Activated CD4-positive, alpha-beta T cell treated with anti-CD3 and anti-CD28 coated beads for 48 hours (primary cell): ENCODE data around the gene LIG1.
A peak's percentile ranks its signal among the peaks of the same experiment; 100 is the strongest.
"Not testable (repeated sequence)": the region's sequence is repeated elsewhere in the genome, so short reads cannot be mapped to it uniquely, and the experiment has no call there.

Source experiments
- DNase-seq: peaks from one replicate; pipeline ENCODE4 v3.0.0-alpha.2; 2020

LIG1 gene

DNA sequence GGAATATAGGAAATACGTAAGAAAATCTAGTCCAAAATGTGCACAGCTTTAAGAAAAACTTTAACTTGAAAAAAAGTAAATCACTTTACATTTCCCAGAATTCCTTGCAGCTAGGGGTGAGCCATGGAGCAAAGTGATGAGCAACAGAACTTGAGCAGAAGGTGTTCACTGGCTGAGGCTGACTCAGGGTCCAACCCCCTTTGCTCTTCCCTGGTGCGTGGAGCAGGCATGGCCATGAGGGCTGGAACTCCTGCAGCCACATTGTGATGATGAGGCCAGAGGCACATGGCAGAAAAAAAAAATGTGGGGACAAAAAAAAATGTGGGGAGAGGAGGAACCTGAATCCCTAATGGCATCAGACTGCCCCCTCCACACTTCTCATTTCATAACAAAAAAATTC, 49.6 kb downstream of the LIG1 start:
- no peak for DNase-seq

DNA sequence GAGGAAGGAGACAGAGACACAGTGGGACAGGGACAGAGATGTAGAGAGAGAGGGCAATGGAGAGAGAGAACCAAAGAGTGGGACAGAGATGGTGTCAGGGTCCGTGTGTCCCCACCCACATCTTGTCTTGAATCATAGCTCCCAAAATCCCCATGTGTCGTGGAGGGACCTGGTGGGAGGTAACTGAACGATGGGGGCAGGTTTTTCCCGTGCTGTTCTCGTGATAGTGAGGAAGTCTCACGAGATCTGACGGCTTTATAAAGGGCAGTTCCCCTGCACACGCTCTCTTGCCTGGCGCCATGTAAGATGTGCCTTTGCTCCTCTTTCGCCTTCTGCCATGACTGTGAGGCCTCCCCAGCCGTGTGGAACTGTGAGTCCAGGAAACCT, 52.0 kb downstream of the LIG1 start:
- no peak for DNase-seq

DNA sequence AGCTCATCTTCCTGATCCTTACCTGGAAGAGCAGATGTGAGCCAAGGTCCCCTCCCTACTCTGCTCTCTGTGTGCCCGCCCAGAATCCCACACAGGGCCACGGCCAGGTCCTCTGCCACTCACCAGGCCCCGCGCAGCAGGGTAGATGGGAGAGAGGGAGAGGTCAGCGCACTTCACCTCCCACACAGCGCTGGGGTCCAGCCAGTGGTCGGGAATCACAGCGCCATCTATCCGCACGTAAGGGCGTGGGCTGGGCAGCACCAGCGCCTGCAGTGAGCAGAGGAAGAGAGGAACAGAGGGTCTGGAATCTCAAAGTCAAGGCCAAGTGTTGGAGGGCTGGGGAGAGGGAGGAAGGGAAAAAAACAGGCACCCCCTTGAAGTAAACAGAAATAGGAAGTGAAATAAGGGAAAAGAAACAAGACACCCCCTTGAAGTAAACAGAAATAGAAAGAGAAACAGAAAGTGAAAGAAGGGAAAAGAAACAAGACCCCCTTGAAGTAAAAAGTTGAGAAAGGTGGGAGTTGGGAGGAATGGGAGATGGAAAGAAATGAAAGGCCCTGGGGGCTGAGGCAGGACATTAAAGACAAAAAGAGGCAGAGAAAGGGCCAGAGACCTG, 52.5 kb downstream of the LIG1 start:
- no peak for DNase-seq

DNA sequence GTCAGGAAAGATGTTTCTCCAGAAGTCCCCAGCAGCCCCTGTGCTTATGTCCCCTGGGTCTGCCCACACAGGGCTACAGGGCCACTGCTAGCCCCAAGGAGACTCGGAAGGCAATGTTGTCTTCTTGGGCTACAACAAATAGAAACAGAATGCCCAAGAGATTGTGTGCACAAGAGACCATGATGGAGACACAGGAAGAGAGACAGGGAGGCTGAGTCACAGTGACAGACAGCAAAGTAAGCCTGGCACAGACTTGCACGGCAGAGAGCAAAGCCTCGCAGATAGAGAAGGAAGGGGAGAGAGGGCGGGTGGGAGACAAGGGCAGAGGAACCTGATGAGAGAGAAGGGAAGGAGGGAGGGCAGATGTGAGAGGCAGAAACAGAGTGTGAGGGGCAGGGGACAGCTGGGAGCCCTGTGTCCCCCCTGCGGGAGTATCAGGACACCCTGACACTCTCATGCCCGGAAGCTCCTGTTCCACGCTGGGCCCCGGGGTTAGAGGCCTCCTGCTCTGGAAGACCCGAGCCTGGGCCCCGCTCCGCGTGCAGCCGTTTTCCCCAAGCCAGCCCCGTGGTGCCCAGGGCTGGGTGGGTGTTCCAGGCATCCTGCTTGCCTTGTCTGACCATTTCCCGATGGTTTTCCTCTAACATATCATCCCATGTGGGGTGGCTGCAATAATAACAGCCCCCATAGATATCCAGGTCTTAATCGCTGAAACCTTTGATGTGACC, 56.8 kb downstream of the LIG1 start:
- no peak for DNase-seq

DNA sequence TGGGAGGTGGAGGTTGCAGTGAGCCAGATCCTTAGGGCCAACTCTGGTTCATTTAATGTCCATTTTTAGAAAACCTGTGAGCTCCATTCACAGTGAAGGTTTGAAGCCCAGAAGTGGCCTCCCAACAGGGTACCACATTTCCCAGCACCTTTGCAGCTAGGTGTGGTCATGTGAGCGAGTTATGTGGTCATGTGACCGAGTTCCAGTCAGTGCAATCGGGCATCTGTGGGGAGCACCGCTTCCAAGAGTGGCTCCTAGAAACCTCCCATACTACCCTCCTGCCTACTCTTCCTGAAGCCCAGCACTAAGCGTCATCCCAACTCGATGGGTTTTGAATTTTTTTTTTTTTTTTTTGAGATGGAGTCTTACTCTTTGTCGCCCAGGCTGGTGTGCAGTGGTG, 58.9 kb downstream of the LIG1 start:
- no peak for DNase-seq

DNA sequence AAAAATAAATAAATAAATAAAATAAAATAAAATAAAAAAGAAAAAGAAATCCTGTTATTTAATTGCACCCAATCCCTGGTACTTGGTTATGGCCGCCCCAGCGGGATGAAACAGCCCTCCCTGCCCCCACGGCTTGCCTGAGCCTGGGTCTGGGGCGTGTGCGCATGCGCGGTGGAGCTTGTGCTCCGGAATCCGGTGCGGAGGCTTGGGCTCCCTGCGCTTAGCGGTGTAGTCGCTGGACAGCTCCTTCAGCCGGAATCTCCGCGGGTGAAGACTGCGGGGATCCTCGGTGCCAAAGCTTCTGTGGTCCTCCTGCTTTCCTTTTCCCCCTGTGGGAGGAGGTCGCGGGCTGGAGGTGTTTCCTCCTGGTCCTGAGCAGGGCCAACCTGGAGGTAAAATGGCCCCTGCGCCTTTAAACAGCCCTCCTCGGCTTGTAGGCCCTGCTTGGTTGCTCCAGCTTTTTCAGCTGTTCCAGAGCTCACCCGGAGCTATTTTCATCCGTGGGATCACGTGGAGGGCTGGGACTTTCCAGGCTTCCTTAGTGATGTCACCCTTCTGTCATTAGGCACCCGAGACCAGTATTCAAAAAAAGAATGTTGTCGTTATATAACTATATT, 59.7 kb downstream of the LIG1 start, which contains the start of gene PLA2G4C:
Gene PLA2G4C, minus strand, starts transcription at position 468 of the 617 bp plus-strand sequence. CDS start 4,288 bp downstream, outside the sequence.
- DNase-seq, result peak; percentile 90

DNA sequence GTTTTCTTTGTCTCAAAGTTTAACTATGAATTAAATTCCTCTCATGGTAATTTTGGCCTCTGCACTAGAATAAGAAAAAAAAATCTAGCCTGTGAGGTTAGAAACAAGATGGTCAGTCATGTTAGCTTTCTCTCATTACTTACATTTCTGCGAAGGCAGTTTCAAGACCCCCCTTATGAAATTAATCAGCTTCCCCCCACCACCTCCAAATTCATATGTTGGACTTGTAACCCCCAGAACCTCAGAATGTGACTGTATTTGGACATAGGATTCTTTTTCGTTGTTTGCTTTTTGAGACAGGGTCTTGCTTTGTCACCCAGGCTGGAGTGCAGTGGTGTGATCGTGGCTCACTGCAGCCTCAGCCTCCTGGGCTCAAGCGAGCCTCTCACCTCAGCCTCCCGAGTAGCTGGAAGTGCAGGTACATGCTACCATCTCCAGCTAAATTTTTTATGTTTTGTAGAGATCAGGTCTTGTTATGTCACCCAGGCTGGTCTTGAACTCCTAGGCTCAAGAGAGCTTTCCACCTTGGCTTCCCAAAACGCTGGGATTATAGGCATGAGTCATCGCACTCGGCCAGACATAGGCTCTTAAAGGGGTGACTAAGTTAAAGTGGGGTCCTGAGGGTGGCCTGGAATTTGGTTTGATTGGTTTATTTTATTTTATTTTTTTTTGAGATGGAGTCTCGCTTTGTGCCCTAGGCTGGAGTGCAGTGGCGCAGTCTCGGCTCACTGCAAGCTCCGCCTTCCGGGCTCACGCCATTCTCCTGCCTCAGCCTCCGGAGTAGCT, 61.0 kb downstream of the LIG1 start:
- DNase-seq, result no peak

DNA sequence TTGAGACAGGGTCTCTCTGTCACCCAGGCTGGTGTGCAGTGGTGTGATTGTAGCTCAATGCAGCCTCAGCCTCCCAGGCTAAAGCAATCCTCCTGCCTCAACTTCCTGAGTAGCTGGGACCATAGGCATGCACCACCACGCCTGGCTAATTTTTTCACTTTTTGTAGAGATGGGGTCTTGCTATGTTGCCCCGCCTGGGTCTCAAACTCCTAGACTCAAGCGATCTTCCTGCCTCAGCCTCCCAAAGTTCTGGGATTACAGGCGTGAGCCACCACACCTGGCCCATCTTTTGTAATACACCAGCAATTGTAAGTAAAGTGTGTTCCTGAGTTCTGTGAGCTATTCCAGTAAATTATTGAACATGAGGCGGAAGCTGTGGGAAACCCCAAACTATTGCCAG, 66.2 kb downstream of the LIG1 start:
- no peak for DNase-seq

DNA sequence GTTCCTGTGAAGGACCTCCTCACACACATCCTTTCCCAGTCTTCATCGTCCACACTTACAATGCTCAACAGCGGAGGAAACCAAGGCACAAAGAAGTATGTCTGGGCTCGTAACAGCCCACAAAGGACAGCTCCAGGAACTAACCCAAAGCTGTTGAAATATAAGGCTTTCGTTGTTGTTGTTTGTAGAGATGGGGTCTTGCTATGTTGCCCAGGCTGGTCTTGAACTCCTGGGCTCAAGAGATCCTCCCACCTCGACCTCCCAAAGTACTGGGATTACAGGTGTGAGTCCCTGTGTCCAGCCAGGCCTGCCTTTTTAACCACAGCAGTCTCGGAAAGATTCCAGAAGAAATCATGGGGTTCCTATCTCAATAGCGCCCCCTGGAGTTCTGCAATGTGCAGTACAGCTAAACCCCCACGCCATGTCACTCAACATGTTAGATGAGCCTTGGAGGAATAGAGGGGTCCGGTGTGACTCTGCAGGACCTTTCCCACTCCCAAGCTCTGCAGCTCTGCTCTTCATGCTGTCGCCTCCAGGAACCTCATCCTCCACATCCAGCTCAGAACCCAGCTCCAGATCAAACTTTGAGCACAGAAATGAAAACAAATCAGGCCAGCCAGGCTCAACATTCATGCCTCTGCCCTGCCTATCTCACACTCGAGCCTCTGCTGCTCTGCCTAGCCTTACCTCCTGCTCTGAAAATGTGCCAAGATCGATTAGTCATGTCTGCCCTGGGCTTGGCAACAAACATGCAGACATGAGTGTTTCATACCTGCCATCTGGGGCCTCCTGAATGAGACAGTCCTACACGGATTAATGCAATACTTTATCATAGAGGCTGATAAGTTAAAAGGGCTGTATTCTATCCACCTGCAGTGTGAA, 67.0 kb downstream of the LIG1 start:
- peak; percentile 54 for DNase-seq

DNA sequence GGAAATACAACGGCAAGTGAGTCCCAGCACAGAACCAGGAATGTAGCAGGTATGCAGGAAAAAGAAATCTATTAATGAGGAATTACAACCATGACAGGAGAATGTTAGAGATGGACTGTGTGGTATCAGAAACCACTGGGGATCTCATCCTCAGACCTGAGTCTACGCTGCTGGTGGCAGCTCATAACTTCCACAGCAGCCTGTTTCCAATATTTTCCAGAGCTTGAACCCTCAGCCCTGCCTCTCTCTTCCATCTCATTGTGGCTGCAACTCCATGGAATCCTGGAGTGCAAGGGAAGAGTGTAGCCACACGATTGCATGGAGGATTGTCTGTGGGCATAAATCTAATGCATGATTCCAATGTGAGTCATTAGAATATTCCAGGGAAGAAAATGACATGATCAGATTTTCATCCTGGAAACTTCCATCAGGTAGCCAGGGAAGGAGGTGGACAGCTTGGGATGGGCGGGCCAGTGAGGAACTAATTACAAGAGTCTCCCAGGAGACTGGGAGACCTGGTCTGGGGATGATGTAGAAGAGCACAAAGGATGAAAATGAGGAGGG, 74.5 kb downstream of the LIG1 start:
- DNase-seq, result no peak

DNA sequence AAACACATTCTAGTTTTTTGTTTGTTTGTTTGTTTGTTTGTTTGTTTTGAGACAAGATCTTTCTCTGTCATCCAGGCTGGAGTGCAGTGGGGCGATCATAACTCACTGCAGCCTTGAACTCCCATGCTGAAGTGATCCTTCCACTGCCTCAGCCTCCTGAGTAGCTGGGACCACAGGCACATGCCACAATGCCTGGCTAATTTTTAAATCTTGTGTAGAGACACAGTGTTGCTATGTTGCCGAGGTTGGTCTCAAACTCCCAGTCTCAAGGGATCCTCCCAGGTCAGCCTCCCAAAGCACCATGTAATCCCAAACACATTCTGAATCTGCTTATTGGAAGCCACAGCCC, 75.3 kb downstream of the LIG1 start:
- DNase-seq, result no peak

DNA sequence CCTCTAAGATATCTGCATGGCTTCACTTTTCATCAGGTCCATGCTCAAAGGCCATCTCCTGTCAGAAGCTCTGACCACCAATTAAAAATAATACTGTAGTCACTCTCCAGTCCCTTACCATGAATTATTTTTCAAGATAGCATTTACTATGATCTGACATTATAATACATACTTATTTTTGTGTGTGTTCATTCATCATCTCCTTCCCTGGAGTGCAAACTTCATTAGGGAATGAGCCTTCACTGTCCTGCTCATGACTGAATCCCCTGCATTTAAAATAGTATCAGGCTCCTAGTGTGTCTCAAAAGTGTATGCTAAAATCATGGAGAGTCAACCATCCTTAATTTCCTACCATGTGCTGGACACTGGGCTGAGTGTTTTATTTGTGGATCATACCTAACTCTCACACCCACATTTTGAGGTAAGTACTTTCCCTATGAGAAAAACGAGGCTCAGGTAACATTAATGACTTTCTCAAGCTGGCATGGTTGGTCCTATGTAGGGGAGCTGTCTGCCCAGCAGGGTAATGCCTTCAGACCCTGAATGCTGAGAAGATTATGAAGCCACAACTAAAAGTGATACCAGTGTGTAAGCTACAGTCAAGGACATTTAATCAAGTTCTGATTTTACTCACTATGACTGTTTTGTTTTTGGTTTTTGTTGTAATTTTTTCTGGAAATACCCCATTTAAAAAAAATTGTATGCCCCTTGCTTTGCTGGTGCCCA, 75.9 kb downstream of the LIG1 start:
- no peak for DNase-seq

DNA sequence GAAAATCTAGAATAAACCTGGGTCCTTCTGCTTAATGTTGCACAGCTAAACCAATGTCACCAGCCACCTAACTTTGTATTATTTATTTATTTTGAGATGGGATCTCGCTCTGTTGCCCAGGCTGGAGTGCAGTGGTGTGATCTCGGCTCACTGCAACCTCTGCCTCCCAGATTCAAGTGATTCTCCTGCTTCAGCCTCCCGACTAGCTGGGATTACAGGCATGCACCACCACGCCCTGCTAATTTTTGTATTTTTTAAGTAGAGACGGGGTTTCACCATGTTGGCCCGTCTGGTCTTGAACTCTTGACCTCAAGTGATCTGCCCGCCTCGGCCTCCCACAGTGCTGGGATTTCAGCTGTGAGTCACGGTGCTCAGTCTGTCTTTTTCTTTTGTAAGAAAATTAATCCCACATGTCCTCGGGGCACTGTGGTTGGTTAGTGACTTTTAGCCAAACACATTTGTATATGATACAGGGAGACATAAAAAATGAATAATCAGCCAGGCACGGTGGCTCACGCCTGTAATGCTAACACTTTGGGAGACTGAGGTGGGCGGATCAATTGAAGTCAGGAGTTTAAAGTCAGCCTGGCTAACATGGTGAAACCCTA, 78.9 kb downstream of the LIG1 start:
- not testable (repeated sequence) for DNase-seq

DNA sequence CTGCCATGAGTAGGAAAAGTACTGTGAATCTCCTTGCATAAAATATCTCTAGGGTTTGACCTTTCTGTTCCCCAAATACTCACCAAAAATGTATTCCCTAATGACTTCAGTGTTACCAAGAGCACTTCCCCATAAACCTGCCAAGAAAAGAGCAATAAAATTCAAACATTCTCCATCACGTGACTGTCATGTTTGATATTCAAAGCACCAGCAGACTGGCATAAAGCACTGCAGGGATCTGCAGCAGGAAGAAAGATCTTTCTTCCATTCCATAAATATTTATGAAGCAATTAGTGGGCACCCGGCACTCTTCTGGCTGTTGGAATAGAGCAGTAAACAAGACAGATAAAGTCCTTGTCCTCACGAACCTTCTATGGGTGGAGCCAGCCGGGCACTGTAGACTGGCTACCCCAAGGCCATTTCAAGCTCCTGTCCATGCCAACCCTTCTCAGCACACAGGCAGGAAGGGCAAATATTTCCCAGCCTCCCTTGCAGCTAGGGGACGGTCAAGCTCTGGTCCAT, 79.8 kb downstream of the LIG1 start:
- DNase-seq, result no peak

DNA sequence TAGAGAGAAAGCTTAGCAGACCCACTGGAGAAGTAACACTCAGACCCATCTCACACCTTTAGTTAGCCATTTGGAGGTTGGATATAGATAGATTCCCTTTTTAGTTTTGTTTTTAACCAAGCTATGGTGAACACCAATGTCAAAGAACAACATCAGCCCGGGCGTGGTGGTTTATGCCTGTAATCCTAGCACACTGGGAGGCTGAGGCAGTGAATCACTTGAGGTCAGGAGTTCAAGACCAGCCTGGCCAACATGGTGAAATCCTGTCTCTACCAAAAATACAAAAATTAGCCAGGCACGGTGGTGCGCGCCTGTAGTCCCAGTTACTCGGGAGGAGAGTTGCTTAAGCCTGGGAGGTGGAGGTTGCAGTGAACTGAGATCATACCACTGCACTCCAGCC, 81.2 kb downstream of the LIG1 start:
- DNase-seq, result not testable (repeated sequence)

DNA sequence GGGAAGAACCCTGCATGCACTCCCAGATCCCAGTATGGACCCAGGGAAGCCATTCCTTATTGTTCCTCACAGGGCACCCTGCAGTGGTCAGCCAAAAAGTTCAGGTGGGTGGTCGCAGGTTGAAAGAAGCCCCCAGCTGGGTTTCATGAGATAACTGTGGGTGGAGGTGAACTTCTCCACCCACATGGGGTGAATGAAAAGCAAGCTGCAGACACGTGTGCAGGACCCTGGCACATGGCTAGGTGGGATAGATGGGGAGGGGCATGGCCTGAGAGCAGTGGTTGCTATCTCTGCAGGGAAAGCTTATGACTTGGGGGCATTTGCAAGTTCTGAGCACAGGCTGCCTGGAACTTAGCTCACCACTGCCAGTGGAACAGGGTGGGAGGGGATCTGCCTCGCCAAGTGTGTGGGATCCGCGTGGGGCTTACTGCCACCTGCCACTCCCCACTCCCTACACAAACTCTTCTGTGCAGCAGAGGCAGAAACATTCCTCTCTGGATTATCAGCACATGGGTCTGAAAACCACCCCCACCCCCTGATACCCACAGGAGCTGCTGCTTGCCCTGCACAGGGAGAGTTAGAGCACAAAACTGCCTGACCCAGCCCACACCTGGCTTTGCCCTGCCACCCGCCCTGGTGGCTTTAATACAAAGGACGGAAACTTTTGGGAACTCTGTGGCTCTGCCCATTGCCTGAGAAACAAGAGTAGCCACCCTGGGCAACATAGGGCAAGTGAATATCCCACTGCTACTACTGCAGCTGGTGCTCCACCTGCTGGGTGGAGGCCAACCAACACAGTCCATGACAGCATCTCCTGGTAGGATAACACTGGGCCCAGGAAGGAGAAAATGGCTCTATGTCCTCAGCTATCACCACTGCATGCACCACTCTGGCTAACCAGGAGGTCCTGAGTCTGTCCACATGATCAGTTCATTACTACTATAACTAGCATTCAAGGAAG, 84.0 kb downstream of the LIG1 start:
- DNase-seq, result peak; percentile 15

DNA sequence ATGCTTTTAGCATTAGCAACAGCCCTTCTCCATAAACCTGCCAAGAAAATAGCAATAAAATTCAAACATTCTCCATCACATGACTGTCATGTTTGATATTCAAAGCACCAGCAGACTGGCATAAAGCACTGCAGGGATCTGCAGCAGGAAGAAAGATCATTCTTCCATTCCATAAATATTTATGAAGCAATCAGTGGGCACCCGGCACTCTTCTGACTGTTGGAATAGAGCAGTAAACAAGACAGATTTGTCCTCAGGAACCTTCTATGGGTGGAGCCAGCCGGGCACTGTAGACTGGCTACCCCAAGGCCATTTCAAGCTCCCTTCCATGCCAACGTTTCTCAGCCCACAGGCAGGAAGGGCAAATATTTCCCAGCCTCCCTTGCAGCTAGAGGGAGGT, 85.1 kb downstream of the LIG1 start:
- DNase-seq, result no peak

DNA sequence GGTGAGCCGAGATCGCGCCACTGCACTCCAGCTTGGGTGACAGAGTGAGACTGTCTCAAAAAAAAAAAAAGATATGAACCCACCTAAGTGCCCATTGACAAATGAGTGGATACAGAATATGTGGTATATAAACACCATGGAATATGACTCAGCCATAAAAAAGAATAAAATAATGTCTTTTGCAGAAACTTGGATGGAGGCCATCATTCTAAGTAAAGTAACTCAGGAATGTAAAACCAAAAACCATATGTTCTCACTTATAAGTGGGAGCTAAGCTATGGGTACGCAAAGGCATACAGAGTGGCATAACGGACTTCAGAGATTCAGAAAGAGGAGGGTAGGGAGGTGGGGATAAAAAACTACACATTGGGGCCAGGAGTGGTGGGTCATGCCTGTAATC, 89.0 kb downstream of the LIG1 start:
- no peak for DNase-seq

DNA sequence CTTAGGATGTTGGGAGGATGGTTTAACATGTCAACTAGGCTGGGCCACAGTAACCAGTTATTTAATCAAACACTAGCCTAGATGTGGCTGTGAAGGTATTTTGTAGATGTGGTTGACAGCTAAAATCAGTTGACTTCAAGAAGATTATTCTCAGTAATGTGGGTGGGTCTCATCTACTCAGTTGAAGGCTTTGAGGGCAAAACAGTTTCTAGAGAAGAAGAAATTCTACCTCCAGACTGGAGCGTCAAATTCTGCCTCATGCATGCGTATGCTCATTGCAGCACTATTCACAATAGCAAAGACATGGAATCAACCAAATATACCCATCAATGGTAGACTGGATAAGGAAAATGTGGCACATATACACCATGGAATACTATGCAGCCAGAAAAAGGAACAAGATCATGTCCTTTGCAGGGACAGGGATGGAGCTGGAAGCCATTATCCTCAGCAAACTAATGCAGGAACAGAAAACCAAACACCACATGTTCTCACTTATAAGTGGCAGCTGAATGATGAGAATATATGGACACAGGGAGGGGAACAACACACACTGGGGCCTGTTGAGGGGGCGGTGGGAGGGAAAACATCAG, 99.9 kb downstream of the LIG1 start:
- DNase-seq, result not testable (repeated sequence)
